T-cell (primary cell): ENCODE data around the gene PMF1. TPM values are rescaled to one million over a fixed set of nuclear protein-coding genes. Genes with fewer than 3 reads are reported as not detected.
A peak's percentile ranks its signal among the peaks of the same experiment; 100 is the strongest.

ENCODE experiments used
- ATAC-seq, 4 experiments: fragments of 200-7000 bp in 3 of 4; fragments of 150-1000 bp in 1 of 4; cut with Tn5 transposase; replicated peaks in 1 of 4; 1 replicate in 3 of 4; 2 replicates in 1 of 4; pipeline ENCODE4 v1.10.0; 2021; ENCODE audit warnings: moderate library complexity in 3 of 4, mild to moderate bottlenecking in 2 of 4, moderate number of reproducible peaks in 1 of 4
- CTCF ChIA-PET, 2 donors: fragments of 300-600 bp; sonication (Branson Sonifier 250); formaldehyde crosslinking; loops; one replicate each; lab custom pipeline; 2022; ENCODE audit warnings: antibody characterized with exemption in 2 of 2; lab: Charles Lee
- POLR2A ChIA-PET, 2 donors: fragments of 300-600 bp; sonication (Branson Sonifier 250); formaldehyde crosslinking; loops; one replicate each; lab custom pipeline; 2022; ENCODE audit warnings: antibody characterized with exemption in 2 of 2; lab: Charles Lee
- DNase-seq, 35 experiments: peaks; one replicate each; pipeline versions ENCODE4 v3.0.0 to v3.0.0-alpha.2; 2013 to 2023
- H3K27ac ChIP-seq: one replicate; pipeline ENCODE4 v1.5.1; 2013; ENCODE audit warnings: low read length
- H3K27me3 ChIP-seq, 2 experiments: replicated peaks in 1 of 2; 1 replicate in 1 of 2; 2 replicates in 1 of 2; pipeline versions ENCODE4 v1.6.1 to v1.7.0; 2013; ENCODE audit warnings: low read length in 1 of 2, mixed read lengths in 1 of 2; ENCODE audit not compliant: control insufficient read depth in 2 of 2, insufficient read depth in 2 of 2; ENCODE audit errors: extremely low read depth in 1 of 2
- H3K36me3 ChIP-seq, 2 donors: 1 replicate in 1 of 2; 2 replicates in 1 of 2; pipeline versions ENCODE4 v1.6.1 to v1.7.0; 2013; ENCODE audit warnings: low read length in 1 of 2; ENCODE audit not compliant: control insufficient read depth in 2 of 2, insufficient read depth in 1 of 2; ENCODE audit errors: extremely low read depth in 1 of 2
- H3K4me1 ChIP-seq, 2 experiments: 1 replicate in 1 of 2; 2 replicates in 1 of 2; pipeline versions ENCODE4 v1.6.1 to v1.7.0; 2013; ENCODE audit warnings: low read length in 2 of 2, mixed read lengths in 1 of 2; ENCODE audit not compliant: insufficient read depth in 2 of 2, control insufficient read depth in 1 of 2; ENCODE audit errors: extremely low read depth in 1 of 2
- H3K4me3 ChIP-seq, 2 donors: 1 replicate in 1 of 2; 2 replicates in 1 of 2; pipeline versions ENCODE4 v1.5.1 to v1.7.0; 2013; ENCODE audit warnings: mild to moderate bottlenecking in 2 of 2, low read length in 1 of 2, moderate library complexity in 1 of 2; ENCODE audit not compliant: control insufficient read depth in 1 of 2; ENCODE audit errors: extremely low read depth in 1 of 2
- H3K9me3 ChIP-seq: 2 replicates; pipeline ENCODE4 v1.7.0; 2013
- H3K27ac Mint-ChIP-seq, 2 donors: one replicate each; pipeline ENCODE4 v1.8.0; 2020 to 2021; ENCODE audit warnings: mild to moderate bottlenecking in 2 of 2, mixed read lengths in 2 of 2
- H3K27me3 Mint-ChIP-seq, 2 donors: one replicate each; pipeline ENCODE4 v1.8.0; 2021 to 2022; ENCODE audit warnings: mixed read lengths in 2 of 2
- H3K36me3 Mint-ChIP-seq: one replicate; pipeline ENCODE4 v1.8.0; 2021; ENCODE audit warnings: mixed read lengths
- H3K4me1 Mint-ChIP-seq, 3 donors: one replicate each; pipeline ENCODE4 v1.8.0; 2020 to 2022; ENCODE audit warnings: mixed read lengths in 3 of 3, mild to moderate bottlenecking in 1 of 3
- H3K4me3 Mint-ChIP-seq, 3 donors: one replicate each; pipeline ENCODE4 v1.8.0; 2020 to 2022; ENCODE audit warnings: mild to moderate bottlenecking in 3 of 3, mixed read lengths in 3 of 3, moderate library complexity in 3 of 3
- H3K9me3 Mint-ChIP-seq, 3 donors: one replicate each; pipeline ENCODE4 v1.8.0; 2020 to 2022; ENCODE audit warnings: mixed read lengths in 3 of 3
- WGBS: methylation state at CpG from one replicate; pipeline ENCODE4 v1.1.5; 2013; ENCODE audit warnings: missing lambda C conversion rate; ENCODE audit not compliant: insufficient coverage; 5-methylcytosine and 5-hydroxymethylcytosine counted together
- total RNA-seq, 35 experiments: library from RNA in 6 of 35; stranded (reverse) in 6 of 35; fragments of 120-200 nt in 1 of 35; gene quantifications; one replicate each; pipeline versions ENCODE4 v1.2.1 to v1.2.4 and lab custom pipeline; 2013 to 2026

PMF1 gene
- total RNA-seq, 5 donors from 2014 or later (not counting 1 experiment from before 2014, with no cell fraction given) = 54.7 to 58.7 (median 57.6) TPM

- ChIA-PET CTCF (interaction anchor here (0.6 to 2.8 kb wide), 23 partner anchors 8 to 1069 kb away, joined by 3 to 40 read pairs (median 4); partner anchors contain the start of genes PMF1 (in 1 of the 2), SLC25A44 (in 1 of the 2) and SMG5 (in 1 of the 2)), POLR2A (interaction anchor here (0.7 to 1.3 kb wide), 4 partner anchors 12 to 78 kb away, joined by 3 to 7 read pairs (median 3); partner anchors contain the start of gene PMF1 (in 2 of the 2))
- H3K27ac Mint-ChIP-seq = peak overlapping the region; percentile 41 to 62
- 0% methylated on average over 1 of the region's 2 CpGs for WGBS
- H3K27ac ChIP-seq = no peak overlapping the region
- H3K4me3 ChIP-seq = no peak overlapping the region
- H3K27me3 Mint-ChIP-seq = no peaks in the 10 kb centered on the region
- H3K9me3 Mint-ChIP-seq = no peaks in the 10 kb centered on the region
- peaks cover 53% of the 10 kb centered on the region for H3K36me3 Mint-ChIP-seq
- no peak overlapping the region for H3K4me3 Mint-ChIP-seq
- no peaks in the 10 kb centered on the region for H3K9me3 ChIP-seq
- H3K27me3 ChIP-seq = no peaks in the 10 kb centered on the region
- no peak for ATAC-seq
- H3K36me3 ChIP-seq = peaks cover 13 to 47% of the 10 kb centered on the region in 2 donors
- DNase-seq = no peak
- peaks cover 14 to 42% (median 35%) of the 10 kb centered on the region in 3 donors for H3K4me1 Mint-ChIP-seq
- peaks cover 0 to 16% of the 10 kb centered on the region in 2 experiments for H3K4me1 ChIP-seq
Observed at GRCh38 chr1:156225677-156226014, 12.8 kb downstream of the PMF1 start.

GRCh38 chr1:156226116-156226538 is 13.3 kb downstream of the PMF1 start:
- ChIA-PET POLR2A (interaction anchor here (0.6 to 1.2 kb wide), 2 partner anchors 79 to 663 kb away, joined by 3 read pairs; no protein-coding TSS in a partner anchor), CTCF (interaction anchor here (0.6 to 2.8 kb wide), 8 partner anchors 13 to 96 kb away, joined by 3 to 40 read pairs (median 12); partner anchors contain the start of gene PMF1 (in 1 of the 2))
- DNase-seq = no peak
- no peaks in the 10 kb centered on the region for H3K27me3 ChIP-seq
- peaks cover 10 to 39% (median 32%) of the 10 kb centered on the region in 3 donors for H3K4me1 Mint-ChIP-seq
- WGBS = no CpG with 5 or more reads among the region's 2 CpGs
- H3K36me3 Mint-ChIP-seq = peaks cover 50% of the 10 kb centered on the region
- H3K36me3 ChIP-seq = peaks cover 9 to 42% of the 10 kb centered on the region in 2 donors
- no peak for ATAC-seq
- H3K27ac Mint-ChIP-seq = peak overlapping the region; percentile 11 to 68
- H3K27ac ChIP-seq = no peak overlapping the region
- H3K4me3 ChIP-seq = no peak overlapping the region
- no peaks in the 10 kb centered on the region for H3K9me3 Mint-ChIP-seq
- H3K27me3 Mint-ChIP-seq = no peaks in the 10 kb centered on the region
- no peak overlapping the region for H3K4me3 Mint-ChIP-seq
- H3K9me3 ChIP-seq = no peaks in the 10 kb centered on the region
- H3K4me1 ChIP-seq = peaks cover 0 to 16% of the 10 kb centered on the region in 2 experiments

GRCh38 chr1:156226782-156227181 is 14.0 kb downstream of the PMF1 start:
- Histone ChIP-seq H3K4me1 (peaks cover 0 to 14% of the 10 kb centered on the region in 2 experiments), H3K27ac (no peak overlapping the region), H3K4me3 (no peak overlapping the region), H3K9me3 (no peaks in the 10 kb centered on the region), H3K36me3 (peaks cover 7 to 39% of the 10 kb centered on the region in 2 donors), H3K27me3 (no peaks in the 10 kb centered on the region)
- 100% methylated on average over 3 of the region's 4 CpGs for WGBS
- POLR2A ChIA-PET = interaction anchor here in 1 of 2 donors (0.6 kb wide), 1 partner anchor 662 kb away, joined by 3 read pairs; no protein-coding TSS in a partner anchor
- ATAC-seq (no peak), DNase-seq (no peak)
- no peaks in the 10 kb centered on the region for H3K9me3 Mint-ChIP-seq
- peaks cover 43% of the 10 kb centered on the region for H3K36me3 Mint-ChIP-seq
- CTCF ChIA-PET = interaction anchor here (2.0 to 2.3 kb wide), 3 partner anchors 79 to 82 kb away, joined by 11 to 31 read pairs (median 17); no protein-coding TSS in a partner anchor
- no peaks in the 10 kb centered on the region for H3K27me3 Mint-ChIP-seq
- no peak overlapping the region for H3K4me3 Mint-ChIP-seq
- H3K27ac Mint-ChIP-seq = no peak overlapping the region
- H3K4me1 Mint-ChIP-seq = peaks cover 4 to 32% (median 26%) of the 10 kb centered on the region in 3 donors

DNA sequence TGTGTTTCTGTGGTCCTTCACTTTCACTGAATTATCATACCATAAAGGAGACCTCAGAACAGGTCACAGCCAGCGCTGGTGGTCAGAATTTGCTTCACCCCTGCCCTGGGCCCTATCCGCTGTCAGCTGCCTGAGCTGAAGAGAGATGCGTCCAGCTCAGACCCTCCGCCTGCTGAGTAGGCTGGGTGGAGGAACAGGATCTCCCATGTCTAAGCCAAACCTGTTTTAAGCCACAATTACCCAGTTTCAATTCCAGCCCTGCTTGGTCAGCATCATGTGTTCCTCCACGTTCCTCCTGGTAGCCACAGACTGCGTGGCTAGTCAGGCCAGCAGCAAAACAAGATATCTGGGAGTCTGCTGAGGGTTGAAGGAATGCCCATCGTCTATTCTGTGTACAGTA is 15.7 kb downstream of the PMF1 start:
- no peaks in the 10 kb centered on the region for H3K27me3 Mint-ChIP-seq
- no peaks in the 10 kb centered on the region for H3K9me3 Mint-ChIP-seq
- peaks cover 0 to 9% of the 10 kb centered on the region in 2 experiments for H3K4me1 ChIP-seq
- H3K27me3 ChIP-seq = no peaks in the 10 kb centered on the region
- DNase-seq = no peak
- peaks cover 28% of the 10 kb centered on the region for H3K36me3 Mint-ChIP-seq
- CTCF ChIA-PET = interaction anchor here (0.7 to 0.8 kb wide), 2 partner anchors 83 to 178 kb away, joined by 3 to 10 read pairs; no protein-coding TSS in a partner anchor
- H3K9me3 ChIP-seq = no peaks in the 10 kb centered on the region
- H3K27ac Mint-ChIP-seq = no peak overlapping the region
- no peak overlapping the region for H3K27ac ChIP-seq
- POLR2A ChIA-PET = interaction anchor here in 1 of 2 donors (0.7 kb wide), 1 partner anchor 132 kb away, joined by 5 read pairs; no protein-coding TSS in a partner anchor
- WGBS = 100% methylated on average over 1 of the region's 7 CpGs
- no peak overlapping the region for H3K4me3 ChIP-seq
- peaks cover 6 to 29% of the 10 kb centered on the region in 2 donors for H3K36me3 ChIP-seq
- H3K4me3 Mint-ChIP-seq = no peak overlapping the region
- peaks cover 0 to 15% (median 8%) of the 10 kb centered on the region in 3 donors for H3K4me1 Mint-ChIP-seq
- no peak for ATAC-seq

DNA sequence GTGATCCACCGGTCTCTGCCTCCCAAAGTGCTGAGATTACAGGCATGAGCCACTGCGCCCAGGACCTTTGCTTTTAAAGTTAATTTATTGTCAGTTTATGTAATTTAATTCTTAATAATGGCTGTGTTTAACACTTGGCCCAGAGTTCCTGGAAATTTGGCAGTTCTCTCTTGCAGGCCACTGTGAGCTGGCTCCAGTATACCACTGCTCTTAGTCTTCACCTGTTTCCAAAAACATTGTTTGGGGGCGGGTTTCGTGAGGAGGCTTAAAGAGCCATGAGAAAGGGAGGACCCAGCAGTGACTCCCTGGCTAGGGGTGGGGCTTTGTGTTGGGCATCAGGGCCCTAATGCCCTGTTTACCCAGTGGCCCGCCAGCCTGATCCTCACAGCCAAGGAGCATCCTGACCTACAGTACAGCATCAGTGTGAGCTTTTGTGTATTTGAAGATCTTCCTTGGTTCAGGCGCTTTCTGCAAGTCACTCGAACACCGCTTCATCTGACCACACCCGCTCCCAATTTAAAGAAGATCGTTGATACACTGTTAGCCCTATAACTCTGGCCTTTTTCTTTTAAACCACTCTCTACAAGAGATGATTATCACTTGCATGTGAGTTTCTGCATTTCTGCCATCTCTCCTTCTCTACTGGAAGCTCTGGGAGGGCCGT is 17.1 kb downstream of the PMF1 start:
- Histone ChIP-seq H3K9me3 (no peaks in the 10 kb centered on the region), H3K27ac (no peak overlapping the region), H3K36me3 (peaks cover 17 to 35% of the 10 kb centered on the region in 2 donors), H3K4me1 (peaks cover 0 to 9% of the 10 kb centered on the region in 2 experiments), H3K4me3 (no peak overlapping the region), H3K27me3 (no peaks in the 10 kb centered on the region)
- DNase-seq = no peak
- Mint-ChIP-seq H3K4me3 (no peak overlapping the region), H3K36me3 (peaks cover 27% of the 10 kb centered on the region), H3K27me3 (no peaks in the 10 kb centered on the region), H3K9me3 (no peaks in the 10 kb centered on the region), H3K4me1 (peaks cover 0 to 11% (median 6%) of the 10 kb centered on the region in 3 donors), H3K27ac (no peak overlapping the region)
- POLR2A ChIA-PET = interaction anchor here in 1 of 2 donors (0.7 kb wide), 1 partner anchor 435 kb away, joined by 4 read pairs; no protein-coding TSS in a partner anchor
- WGBS = 92% methylated on average over 7 of the region's 11 CpGs
- no peak for ATAC-seq
- CTCF ChIA-PET = interaction anchor here in 1 of 2 donors (0.6 to 1.1 kb wide), 2 partner anchors 82 to 103 kb away, joined by 3 to 4 read pairs; no protein-coding TSS in a partner anchor

- POLR2A ChIA-PET = no interaction called here
Observed at GRCh38 chr1:156230473-156230837, 17.6 kb downstream of the PMF1 start.

More at GRCh38 chr1:156230473-156230837, 17.6 kb downstream of the PMF1 start:
- WGBS = no CpG with 5 or more reads among the region's 1 CpG
- Histone ChIP-seq H3K27me3 (no peaks in the 10 kb centered on the region), H3K9me3 (no peaks in the 10 kb centered on the region), H3K36me3 (peaks cover 17 to 35% of the 10 kb centered on the region in 2 donors), H3K4me3 (no peak overlapping the region), H3K4me1 (peaks cover 0 to 6% of the 10 kb centered on the region in 2 experiments), H3K27ac (no peak overlapping the region)
- H3K4me1 Mint-ChIP-seq = peaks cover 0 to 8% (median 3%) of the 10 kb centered on the region in 3 donors
- ATAC-seq = no peak
- DNase-seq = no peak
- peaks cover 25% of the 10 kb centered on the region for H3K36me3 Mint-ChIP-seq
- H3K27me3 Mint-ChIP-seq = no peaks in the 10 kb centered on the region
- H3K9me3 Mint-ChIP-seq = no peaks in the 10 kb centered on the region
- CTCF ChIA-PET = no interaction called here
- H3K27ac Mint-ChIP-seq = no peak overlapping the region
- H3K4me3 Mint-ChIP-seq = no peak overlapping the region
